Activated naive CD8-positive, alpha-beta T cell treated with anti-CD3 and anti-CD28 coated beads, Interleukin-2, amount 10 ng/mL, durations not matched to agents 7 days and 5 days (primary cell): Measurements from ENCODE around the gene CTIF. TPM values are rescaled to one million over a fixed set of nuclear protein-coding genes. Genes with fewer than 3 reads are reported as not detected.
"Not testable (repeated sequence)": the region's sequence is repeated elsewhere in the genome, so short reads cannot be mapped to it uniquely, and the experiment has no call there.

ENCODE experiments used
- ATAC-seq: fragments of 150-1000 bp; cut with Tn5 transposase; one replicate; pipeline ENCODE4 v1.10.0; 2021; ENCODE audit warnings: low read depth, moderate library complexity
- POLR2A ChIA-PET: fragments of 350-600 bp; sonication (Branson Sonifier 250); formaldehyde crosslinking; loops from one replicate; lab custom pipeline; 2021; ENCODE audit warnings: antibody characterized with exemption; lab: Charles Lee
- DNase-seq: peaks from one replicate; pipeline ENCODE4 v3.0.0; 2021
- H3K27ac Mint-ChIP-seq: one replicate; pipeline ENCODE4 v1.8.0; 2022; ENCODE audit warnings: mild to moderate bottlenecking, mixed read lengths
- H3K27me3 Mint-ChIP-seq: one replicate; pipeline ENCODE4 v1.8.0; 2022; ENCODE audit warnings: mild to moderate bottlenecking, moderate library complexity, mixed read lengths
- H3K36me3 Mint-ChIP-seq: one replicate; pipeline ENCODE4 v1.8.0; 2021; ENCODE audit warnings: mild to moderate bottlenecking, mixed read lengths
- H3K4me1 Mint-ChIP-seq: one replicate; pipeline ENCODE4 v1.8.0; 2021; ENCODE audit warnings: mixed read lengths
- H3K4me3 Mint-ChIP-seq: one replicate; pipeline ENCODE4 v1.8.0; 2022; ENCODE audit warnings: mild to moderate bottlenecking, moderate library complexity, mixed read lengths
- H3K9me3 Mint-ChIP-seq: one replicate; pipeline ENCODE4 v1.8.0; 2021; ENCODE audit warnings: mixed read lengths
- total RNA-seq, 2 experiments: library from RNA; stranded (reverse); gene quantifications; one replicate each; pipeline ENCODE4 v1.2.3, GENCODE V29; 2021

Gene CTIF
- 1 to 10 TPM; 2.4 to 3.0 TPM for total RNA-seq

DNA sequence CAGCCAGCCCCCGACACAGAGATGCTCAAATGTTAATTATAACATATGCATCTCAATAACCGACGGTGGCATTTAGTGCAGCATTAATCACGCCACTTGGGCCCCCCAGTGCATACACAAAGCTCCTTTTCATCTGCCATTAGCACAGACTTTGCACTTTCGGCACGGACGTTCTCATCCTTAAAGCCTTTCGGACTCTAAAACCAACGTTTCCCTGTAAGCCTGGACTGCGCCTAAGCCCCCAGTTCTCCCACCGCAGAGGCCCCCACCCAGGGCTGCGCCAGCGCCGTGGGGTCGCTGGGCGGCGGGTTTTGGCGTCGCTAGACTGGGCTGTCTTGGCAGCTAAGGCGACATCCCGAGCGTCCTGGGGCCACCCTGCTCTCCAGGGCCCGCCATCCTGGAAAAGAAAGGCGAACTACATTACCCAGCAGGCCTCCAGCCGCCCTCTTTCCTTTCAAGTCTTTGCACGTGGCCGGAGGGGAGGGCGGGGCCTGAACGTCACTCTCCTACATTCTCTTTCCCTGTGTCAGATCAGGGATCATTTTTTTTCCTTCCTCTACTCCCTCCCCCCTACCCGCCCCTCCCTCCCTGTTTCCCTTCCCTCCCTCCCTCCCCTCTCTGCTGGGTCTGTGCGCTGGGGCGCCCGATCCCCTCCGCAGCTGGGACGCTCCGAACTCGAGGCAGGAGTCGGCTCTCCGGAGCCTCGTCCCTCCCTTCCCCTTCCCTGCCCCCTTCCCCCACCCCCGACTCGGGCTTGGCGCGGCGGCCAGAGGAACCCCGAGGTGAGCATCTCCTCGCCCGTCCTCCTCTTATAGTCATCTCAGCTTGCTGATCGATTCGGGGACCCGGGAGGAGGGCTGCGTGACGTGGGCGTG lies at the start of gene CTIF:
Gene CTIF (plus strand): TSS at position 501 of the 875 bp plus-strand sequence. CDS start 80,535 bp downstream, outside the sequence.
- Mint-ChIP-seq H3K4me1 (peaks cover 17% of the 10 kb centered on the region), H3K27me3 (peaks cover 21% of the 10 kb centered on the region), H3K9me3 (no peaks in the 10 kb centered on the region), H3K27ac (no peak within 1 kb of the TSS), H3K36me3 (no peaks in the 10 kb centered on the region), H3K4me3 (peak within 1 kb of the TSS; percentile 90)
- DNase-seq = peak; percentile 62
- POLR2A ChIA-PET = no interaction called here
- peak; percentile 77 for ATAC-seq

DNA sequence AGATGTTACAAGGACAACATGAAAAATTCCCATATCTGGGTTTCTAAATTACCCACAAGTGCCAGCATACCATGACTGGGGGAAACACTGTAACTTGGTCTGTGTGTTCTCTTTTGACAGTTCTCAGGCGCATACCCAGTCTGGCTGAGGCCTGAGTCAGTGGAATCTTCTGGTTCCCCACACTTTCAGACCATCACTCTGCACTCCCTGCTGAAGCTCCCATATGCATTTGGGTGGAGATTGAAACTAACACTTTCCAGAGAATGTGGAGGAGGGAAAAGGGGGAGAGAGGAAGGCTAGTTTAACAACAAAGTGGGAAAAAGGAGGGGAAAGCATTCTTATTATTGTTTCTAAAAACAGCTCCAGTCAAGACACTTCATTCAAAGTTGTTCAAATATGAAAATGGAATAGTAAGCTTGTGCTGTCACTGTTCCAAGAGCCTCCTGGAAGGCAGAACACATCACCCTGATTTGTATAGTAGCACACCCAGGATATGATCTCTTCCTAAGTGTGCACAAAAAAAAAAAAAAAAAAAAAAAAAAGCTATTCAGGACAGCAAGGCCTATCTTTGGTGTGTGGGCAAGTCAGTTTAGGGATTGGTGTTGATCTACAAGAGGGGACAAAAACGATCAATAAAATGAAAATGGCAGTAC lies 48.1 kb upstream of the CTIF start:
- DNase-seq (no peak), ATAC-seq (no peak)
- peaks cover 2% of the 10 kb centered on the region for H3K4me1 Mint-ChIP-seq
- POLR2A ChIA-PET = no interaction called here
- no peaks in the 10 kb centered on the region for H3K36me3 Mint-ChIP-seq
- no peaks in the 10 kb centered on the region for H3K9me3 Mint-ChIP-seq
- H3K27me3 Mint-ChIP-seq = peaks cover 18% of the 10 kb centered on the region
- no peak overlapping the region for H3K4me3 Mint-ChIP-seq
- H3K27ac Mint-ChIP-seq = no peak overlapping the region

DNA sequence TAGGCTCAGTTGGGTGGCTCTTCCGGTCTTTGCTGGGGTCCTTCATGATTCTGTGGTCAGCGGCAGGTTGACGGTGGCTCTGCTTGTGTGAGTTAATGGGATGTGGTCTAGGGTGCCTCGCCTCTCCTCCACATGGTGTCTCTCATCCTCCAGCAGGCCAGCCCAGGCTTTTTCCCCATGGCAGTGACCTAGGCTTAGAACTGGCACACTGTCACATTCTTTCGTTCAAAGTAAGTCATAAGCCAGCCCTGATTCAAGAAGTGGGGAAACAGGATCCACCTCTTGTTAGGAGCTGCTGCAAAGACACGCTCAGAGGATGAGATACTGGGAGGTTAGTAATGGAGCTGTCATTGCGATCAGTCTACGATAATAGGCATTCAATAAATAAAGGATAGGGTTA lies 46.0 kb upstream of the CTIF start:
- Mint-ChIP-seq H3K9me3 (peaks cover 5% of the 10 kb centered on the region), H3K36me3 (no peaks in the 10 kb centered on the region), H3K27me3 (peaks cover 32% of the 10 kb centered on the region), H3K4me3 (no peak overlapping the region), H3K27ac (no peak overlapping the region), H3K4me1 (peaks cover 2% of the 10 kb centered on the region)
- POLR2A ChIA-PET = no interaction called here
- DNase-seq (no peak), ATAC-seq (no peak)

DNA sequence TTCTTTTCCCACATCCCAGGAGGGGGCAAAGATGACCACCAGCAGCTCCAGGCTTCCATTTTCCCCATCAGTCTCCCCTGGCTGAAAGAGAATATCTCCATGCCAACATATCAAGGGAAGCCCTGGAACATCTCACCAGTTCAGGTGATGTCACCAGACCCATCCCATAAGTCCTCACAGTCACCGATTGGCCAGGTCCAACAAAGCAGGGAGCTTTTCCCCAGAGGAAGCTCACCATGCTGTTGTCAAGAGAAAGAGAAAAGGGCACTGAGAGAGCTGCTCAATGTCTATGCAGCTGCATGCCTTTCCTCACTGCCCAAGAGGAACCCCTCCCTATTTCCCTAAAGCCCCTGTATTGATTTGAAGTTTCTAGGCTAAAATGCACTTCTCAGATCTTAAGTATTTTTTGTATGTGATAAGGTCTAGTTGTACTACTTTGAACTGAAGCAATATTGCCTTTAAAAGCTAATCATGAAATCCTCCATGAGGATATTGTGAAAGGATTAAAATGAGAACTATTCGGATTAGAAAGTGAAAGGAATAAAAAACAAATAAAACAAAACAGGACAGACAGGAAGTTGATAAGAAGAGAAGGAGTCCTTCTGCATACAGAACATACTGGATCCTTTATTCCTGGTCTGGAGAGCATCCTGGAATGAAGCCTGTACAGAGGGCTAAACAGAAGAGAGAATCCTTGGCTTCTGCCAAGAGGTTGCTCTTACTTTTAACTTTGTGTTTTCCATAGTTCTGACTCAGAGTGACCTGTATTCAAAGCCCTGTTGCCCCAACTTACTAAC lies 45.2 kb upstream of the CTIF start:
- DNase-seq (no peak), ATAC-seq (no peak)
- Mint-ChIP-seq H3K4me1 (peaks cover 2% of the 10 kb centered on the region), H3K36me3 (no peaks in the 10 kb centered on the region), H3K9me3 (peaks cover 5% of the 10 kb centered on the region), H3K4me3 (no peak overlapping the region), H3K27me3 (peaks cover 37% of the 10 kb centered on the region), H3K27ac (no peak overlapping the region)
- POLR2A ChIA-PET = no interaction called here

DNA sequence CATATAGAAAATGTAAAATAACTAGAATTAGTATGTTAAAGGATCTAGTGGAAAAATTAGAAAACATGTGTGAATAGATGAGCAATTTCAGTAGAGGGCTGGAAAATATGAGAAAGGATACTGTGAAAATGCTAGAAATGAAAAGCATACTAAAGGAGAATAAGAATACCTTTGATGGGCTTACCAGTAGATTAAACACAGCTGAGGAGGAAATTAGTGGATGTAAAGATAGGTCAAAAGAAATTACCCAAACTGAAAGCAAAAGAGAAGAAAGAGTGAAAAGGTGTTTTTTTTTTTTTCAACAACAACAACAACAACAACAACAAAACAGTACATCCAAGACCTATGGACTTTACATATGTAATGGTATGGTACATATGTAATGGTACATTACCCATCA lies 41.0 kb upstream of the CTIF start:
- H3K9me3 Mint-ChIP-seq = peaks cover 6% of the 10 kb centered on the region
- H3K27me3 Mint-ChIP-seq = peaks cover 33% of the 10 kb centered on the region
- H3K4me3 Mint-ChIP-seq = no peak overlapping the region
- peaks cover 2% of the 10 kb centered on the region for H3K4me1 Mint-ChIP-seq
- ATAC-seq = no peak
- POLR2A ChIA-PET = no interaction called here
- no peaks in the 10 kb centered on the region for H3K36me3 Mint-ChIP-seq
- no peak overlapping the region for H3K27ac Mint-ChIP-seq
- DNase-seq = no peak

DNA sequence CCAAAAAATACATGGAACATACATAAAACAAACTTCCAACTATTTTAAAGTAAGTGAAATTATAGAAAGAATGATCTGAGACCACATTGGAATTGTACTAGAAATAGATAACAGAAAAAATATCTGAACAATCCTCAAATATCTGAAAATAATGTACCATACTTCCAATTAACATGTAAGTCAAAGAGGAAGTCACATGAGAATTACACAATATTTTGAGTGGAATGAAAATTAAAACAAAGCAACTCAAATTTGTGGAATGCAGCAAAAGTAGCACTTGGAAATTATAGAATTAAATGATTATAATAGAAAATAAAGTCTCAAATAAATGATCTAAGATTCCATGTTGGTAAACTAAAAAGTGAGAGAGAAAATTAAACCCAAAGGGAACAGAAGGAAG lies 38.3 kb upstream of the CTIF start:
- DNase-seq (no peak), ATAC-seq (no peak)
- Mint-ChIP-seq H3K9me3 (peaks cover 6% of the 10 kb centered on the region), H3K27me3 (peaks cover 36% of the 10 kb centered on the region), H3K4me3 (no peak overlapping the region), H3K36me3 (no peaks in the 10 kb centered on the region), H3K27ac (no peak overlapping the region), H3K4me1 (no peaks in the 10 kb centered on the region)
- POLR2A ChIA-PET = no interaction called here

DNA sequence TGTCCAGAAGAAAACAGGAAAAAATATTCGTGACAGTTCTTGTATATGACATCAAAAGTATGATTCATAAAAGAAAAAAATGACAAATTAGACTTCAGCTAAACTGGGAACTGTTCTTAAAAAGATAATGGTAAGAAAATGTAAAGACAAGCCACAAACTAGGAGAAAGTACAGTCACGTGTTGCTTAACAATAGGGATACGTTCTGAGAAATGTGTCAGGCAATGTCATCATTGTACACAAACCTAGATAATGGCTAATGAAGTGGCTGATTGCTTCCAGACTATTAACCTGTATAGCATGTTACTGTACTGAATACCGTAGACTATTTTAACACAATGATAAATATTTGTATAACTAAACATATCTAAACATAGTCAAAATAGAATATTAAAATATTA lies 35.9 kb upstream of the CTIF start:
- DNase-seq = no peak
- H3K36me3 Mint-ChIP-seq = no peaks in the 10 kb centered on the region
- H3K27ac Mint-ChIP-seq = no peak overlapping the region
- POLR2A ChIA-PET = no interaction called here
- ATAC-seq = no peak
- peaks cover 29% of the 10 kb centered on the region for H3K27me3 Mint-ChIP-seq
- no peak overlapping the region for H3K4me3 Mint-ChIP-seq
- H3K4me1 Mint-ChIP-seq = no peaks in the 10 kb centered on the region
- H3K9me3 Mint-ChIP-seq = peaks cover 8% of the 10 kb centered on the region

DNA sequence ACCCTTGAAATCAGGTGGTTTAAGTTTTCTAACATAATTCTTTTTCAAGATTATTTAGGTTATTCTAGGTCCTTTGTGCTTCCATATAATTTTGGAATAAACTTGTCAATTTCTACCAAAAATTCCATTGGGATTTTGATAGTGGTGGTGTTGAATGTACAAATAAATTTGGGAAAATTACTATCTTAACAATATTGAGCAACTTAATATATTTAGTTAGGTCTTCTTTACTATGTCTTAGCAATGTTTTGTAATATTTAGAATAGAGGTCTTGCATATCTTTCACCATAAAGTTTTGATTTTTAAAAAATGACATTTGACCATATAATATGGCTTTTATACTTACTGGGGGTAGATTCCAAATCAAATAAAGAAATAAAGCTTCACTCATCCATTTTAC lies 34.0 kb upstream of the CTIF start:
- no peaks in the 10 kb centered on the region for H3K36me3 Mint-ChIP-seq
- POLR2A ChIA-PET = no interaction called here
- H3K4me3 Mint-ChIP-seq = no peak overlapping the region
- DNase-seq (no peak), ATAC-seq (no peak)
- H3K4me1 Mint-ChIP-seq = no peaks in the 10 kb centered on the region
- no peak overlapping the region for H3K27ac Mint-ChIP-seq
- H3K9me3 Mint-ChIP-seq = peaks cover 7% of the 10 kb centered on the region
- peaks cover 24% of the 10 kb centered on the region for H3K27me3 Mint-ChIP-seq

DNA sequence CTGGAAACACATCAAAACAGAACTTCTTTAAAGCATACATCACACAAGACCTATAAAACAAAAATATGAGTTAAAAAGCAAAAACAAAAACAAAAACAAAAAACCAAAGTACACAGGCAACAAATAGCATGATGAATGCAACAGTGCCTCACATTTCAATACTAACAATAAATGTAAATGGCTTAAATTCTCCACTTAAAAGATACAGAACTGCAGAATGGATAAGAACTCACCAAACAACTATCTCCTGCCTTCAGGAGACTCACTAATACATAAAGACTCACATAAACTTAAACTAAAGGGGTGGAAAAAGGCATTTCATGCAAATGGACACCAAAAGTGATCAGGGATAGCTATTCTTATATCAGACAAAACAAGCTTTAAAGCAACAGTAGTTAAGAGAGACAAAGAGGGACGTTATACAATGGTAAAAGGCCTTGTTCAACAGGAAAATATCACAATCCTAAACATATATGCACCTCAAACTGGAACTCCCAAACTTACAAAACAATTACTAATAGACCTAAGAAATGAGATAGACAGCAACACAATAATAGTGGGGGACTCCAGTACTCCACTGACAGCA lies 31.8 kb upstream of the CTIF start:
- POLR2A ChIA-PET, H3K4me1 Mint-ChIP-seq, H3K27ac Mint-ChIP-seq, ATAC-seq, DNase-seq, H3K4me3 Mint-ChIP-seq, H3K9me3 Mint-ChIP-seq, H3K36me3 Mint-ChIP-seq: not testable (repeated sequence)
- peaks cover 18% of the 10 kb centered on the region for H3K27me3 Mint-ChIP-seq

DNA sequence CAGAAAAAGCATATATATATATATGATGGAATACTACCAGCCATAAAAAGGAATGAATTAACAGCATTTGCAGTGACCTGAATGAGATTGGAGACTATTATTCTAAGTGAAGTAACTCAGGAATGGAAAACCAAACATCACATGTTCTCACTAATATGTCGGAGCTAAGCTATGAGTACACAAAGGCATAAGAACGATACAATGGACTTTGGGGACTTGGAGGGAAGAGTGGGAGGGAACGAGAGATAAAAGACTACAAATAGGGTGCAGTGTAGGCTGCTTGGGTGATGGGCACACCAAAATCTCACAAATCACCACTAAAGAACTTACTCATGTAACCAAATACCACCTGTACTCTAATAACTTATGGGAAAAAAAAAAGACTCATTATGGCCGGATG lies 26.3 kb upstream of the CTIF start:
- ATAC-seq, H3K27me3 Mint-ChIP-seq, POLR2A ChIA-PET, H3K36me3 Mint-ChIP-seq, H3K27ac Mint-ChIP-seq, H3K9me3 Mint-ChIP-seq, H3K4me3 Mint-ChIP-seq, H3K4me1 Mint-ChIP-seq, DNase-seq: not testable (repeated sequence)

DNA sequence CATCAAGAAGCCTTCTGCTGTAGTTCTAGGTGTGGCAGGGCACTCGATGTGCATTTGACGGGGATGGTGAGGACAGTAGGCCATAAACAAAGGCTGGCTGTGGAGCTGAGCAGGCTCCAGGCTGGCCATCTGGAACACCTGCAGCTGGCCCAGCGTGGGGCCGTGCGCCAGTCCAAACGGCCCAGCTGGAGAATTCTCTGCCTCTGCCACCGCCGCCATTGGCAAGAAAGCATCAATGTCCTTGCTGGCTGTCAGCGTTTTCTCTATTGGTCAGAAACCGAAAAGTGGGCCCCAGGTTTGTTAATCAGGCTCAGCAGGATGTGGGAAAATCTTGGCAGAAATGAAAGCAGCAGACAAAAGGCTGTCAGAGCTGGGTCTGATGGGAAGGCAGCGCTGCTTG lies 24.0 kb upstream of the CTIF start:
- no peaks in the 10 kb centered on the region for H3K27me3 Mint-ChIP-seq
- no peaks in the 10 kb centered on the region for H3K36me3 Mint-ChIP-seq
- H3K27ac Mint-ChIP-seq = no peak overlapping the region
- no peak overlapping the region for H3K4me3 Mint-ChIP-seq
- POLR2A ChIA-PET = no interaction called here
- H3K4me1 Mint-ChIP-seq = no peaks in the 10 kb centered on the region
- no peak for DNase-seq
- ATAC-seq = no peak
- H3K9me3 Mint-ChIP-seq = no peaks in the 10 kb centered on the region

DNA sequence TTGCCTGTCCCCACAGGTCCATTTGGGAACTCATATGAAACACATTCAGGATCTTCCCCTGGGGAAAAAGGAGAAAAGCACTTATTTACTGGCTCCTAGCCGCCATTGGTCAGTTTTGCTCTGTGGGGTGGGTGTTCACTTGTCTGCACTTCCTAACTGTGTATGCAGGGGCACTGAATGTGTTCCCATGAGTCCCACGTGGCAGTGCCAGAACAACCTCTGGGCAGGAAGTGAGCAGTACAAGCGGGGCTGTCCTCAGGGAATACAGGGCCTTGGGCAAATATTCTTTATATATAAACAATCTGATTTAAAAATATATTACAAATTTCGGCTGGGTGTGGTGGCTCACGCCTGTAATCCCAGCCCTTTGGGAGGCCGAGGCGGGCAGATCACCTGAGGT lies 21.8 kb upstream of the CTIF start:
- ATAC-seq = no peak
- H3K4me3 Mint-ChIP-seq = no peak overlapping the region
- peaks cover 5% of the 10 kb centered on the region for H3K27me3 Mint-ChIP-seq
- no peak overlapping the region for H3K27ac Mint-ChIP-seq
- POLR2A ChIA-PET = no interaction called here
- no peaks in the 10 kb centered on the region for H3K4me1 Mint-ChIP-seq
- DNase-seq = no peak
- H3K9me3 Mint-ChIP-seq = no peaks in the 10 kb centered on the region
- H3K36me3 Mint-ChIP-seq = no peaks in the 10 kb centered on the region

DNA sequence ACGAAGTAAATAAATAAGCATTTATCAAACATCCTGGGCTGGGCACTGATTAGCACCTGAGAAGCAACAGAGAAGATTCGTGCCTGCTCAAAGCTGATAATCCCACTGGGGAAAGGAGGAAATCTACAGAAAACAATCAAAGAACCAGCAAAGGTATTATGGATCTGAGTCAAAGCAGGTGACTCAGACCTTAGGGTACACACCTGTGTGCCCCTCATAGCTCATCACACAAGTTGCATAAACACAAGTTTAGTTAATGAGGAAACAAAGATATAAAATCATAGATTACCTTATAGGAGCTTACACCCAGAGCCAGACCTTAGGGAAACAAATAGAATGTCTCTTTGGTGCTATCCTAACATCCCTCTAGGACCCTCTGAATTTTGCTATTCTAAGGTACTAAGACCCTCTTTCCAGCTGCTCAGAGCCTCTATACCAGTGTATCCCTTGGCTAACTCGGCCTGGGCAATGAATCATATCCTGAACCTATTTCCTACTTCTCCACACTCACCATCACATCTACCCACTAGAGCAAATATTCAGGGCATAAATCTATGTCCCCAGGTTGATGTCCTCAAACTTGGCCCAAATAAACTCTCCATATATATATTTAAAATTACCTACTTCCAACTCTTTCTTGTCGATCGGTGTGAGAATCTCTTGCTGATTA lies 19.3 kb upstream of the CTIF start:
- no peak overlapping the region for H3K4me3 Mint-ChIP-seq
- no peaks in the 10 kb centered on the region for H3K36me3 Mint-ChIP-seq
- H3K27me3 Mint-ChIP-seq = peaks cover 9% of the 10 kb centered on the region
- DNase-seq = no peak
- H3K9me3 Mint-ChIP-seq = no peaks in the 10 kb centered on the region
- ATAC-seq = no peak
- no peaks in the 10 kb centered on the region for H3K4me1 Mint-ChIP-seq
- POLR2A ChIA-PET = no interaction called here
- no peak overlapping the region for H3K27ac Mint-ChIP-seq
